HG03439 (cell line): Measurements from ENCODE around the gene PDGFA.

Experiments
- ATAC-seq: cut with Tn5 transposase; IDR thresholded peaks from one replicate; pipeline ENCODE4 v1.9.1; 2021; ENCODE audit warnings: mild to moderate bottlenecking, moderate library complexity; ENCODE audit not compliant: unreplicated experiment

Gene PDGFA

GRCh38 chr7:505171-505570 is 14.5 kb downstream of the PDGFA start:
- ATAC-seq: no peak

- ATAC-seq: no peak
Observed at GRCh38 chr7:504221-505111, 15.2 kb downstream of the PDGFA start.

- ATAC-seq: no peak
Observed at GRCh38 chr7:503575-504111, 16.0 kb downstream of the PDGFA start.

GRCh38 chr7:502296-502695 is 17.4 kb downstream of the PDGFA start:
- no peak for ATAC-seq

- ATAC-seq: no peak
Observed at GRCh38 chr7:501526-501925, 18.1 kb downstream of the PDGFA start.

GRCh38 chr7:500521-501420 is 18.9 kb downstream of the PDGFA start:
- no peak for ATAC-seq

GRCh38 chr7:499853-500485 is 19.7 kb downstream of the PDGFA start:
- no peak for ATAC-seq

- ATAC-seq: no peak
Observed at GRCh38 chr7:498678-499641, 20.7 kb downstream of the PDGFA start.

- no peak for ATAC-seq
Observed at GRCh38 chr7:497946-498655, 21.5 kb downstream of the PDGFA start.

GRCh38 chr7:497346-497745 is 22.3 kb downstream of the PDGFA start:
- ATAC-seq: no peak

- no peak for ATAC-seq
Observed at GRCh38 chr7:496528-497295, 22.9 kb downstream of the PDGFA start.

GRCh38 chr7:495761-496321 is 23.8 kb downstream of the PDGFA start:
- no peak for ATAC-seq

GRCh38 chr7:495326-495725 is 24.3 kb downstream of the PDGFA start:
- ATAC-seq: no peak

GRCh38 chr7:494906-495305 is 24.7 kb downstream of the PDGFA start:
- ATAC-seq: no peak

- ATAC-seq: no peak
Observed at GRCh38 chr7:494259-494687, 25.4 kb downstream of the PDGFA start.

- ATAC-seq: no peak
Observed at GRCh38 chr7:493661-494251, 25.9 kb downstream of the PDGFA start.

- no peak for ATAC-seq
Observed at GRCh38 chr7:492714-493065, 27.0 kb downstream of the PDGFA start.
